ENCODE measurements around the gene MYH11.

DNA sequence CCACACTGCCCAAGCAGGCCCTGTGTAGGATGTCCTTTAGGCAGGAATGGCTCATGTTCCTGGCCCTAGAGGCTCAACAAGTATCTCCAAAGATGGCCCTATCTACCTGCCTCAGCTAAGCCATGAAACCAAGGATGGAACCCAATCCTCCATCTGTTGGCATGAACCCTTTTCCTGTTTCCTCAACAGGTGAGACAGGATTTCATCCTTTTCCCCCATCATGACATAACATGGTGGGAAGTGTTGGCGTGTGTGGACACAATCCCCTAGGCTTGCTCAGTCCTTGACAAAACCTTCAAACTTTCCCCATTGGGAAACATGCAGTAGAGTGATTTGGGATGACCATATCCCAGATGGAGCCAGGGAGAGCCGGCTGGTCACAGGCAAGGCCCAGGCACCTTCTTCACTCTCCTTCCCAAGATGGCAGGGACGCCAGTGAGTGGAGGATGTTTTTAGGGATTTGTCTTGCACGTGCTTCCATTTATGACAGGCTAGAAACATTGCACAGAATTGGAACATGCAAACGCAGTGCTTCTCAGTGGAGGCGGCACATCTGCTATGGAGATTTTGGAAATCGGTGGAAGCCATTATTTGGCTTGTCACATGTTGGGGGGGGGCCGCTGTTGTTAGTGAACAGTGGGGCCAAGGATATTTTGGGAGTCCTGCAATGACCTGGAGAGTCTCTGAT, 77.0 kb downstream of the MYH11 start:
- TF ChIP-seq, protein P1, sequence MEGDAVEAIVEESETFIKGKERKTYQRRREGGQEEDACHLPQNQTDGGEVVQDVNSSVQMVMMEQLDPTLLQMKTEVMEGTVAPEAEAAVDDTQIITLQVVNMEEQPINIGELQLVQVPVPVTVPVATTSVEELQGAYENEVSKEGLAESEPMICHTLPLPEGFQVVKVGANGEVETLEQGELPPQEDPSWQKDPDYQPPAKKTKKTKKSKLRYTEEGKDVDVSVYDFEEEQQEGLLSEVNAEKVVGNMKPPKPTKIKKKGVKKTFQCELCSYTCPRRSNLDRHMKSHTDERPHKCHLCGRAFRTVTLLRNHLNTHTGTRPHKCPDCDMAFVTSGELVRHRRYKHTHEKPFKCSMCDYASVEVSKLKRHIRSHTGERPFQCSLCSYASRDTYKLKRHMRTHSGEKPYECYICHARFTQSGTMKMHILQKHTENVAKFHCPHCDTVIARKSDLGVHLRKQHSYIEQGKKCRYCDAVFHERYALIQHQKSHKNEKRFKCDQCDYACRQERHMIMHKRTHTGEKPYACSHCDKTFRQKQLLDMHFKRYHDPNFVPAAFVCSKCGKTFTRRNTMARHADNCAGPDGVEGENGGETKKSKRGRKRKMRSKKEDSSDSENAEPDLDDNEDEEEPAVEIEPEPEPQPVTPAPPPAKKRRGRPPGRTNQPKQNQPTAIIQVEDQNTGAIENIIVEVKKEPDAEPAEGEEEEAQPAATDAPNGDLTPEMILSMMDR (conservative IDR thresholded peaks at IDR 0.05 in 1 of 2, IDR thresholded peaks at IDR 0.05 in 1 of 2; ENCODE audit: low read depth in 1 of 2, low read length in 2 of 2), result no peak
- no peak for TF ChIP-seq EZH2 (IDR thresholded peaks at IDR 0.05; ENCODE audit: low read length, missing control alignments)

Data from fibroblast of lung (primary cell).